Liver (tissue), 2 donors: ENCODE measurements around the gene SMAD6.

Source experiments
- TF ChIP-seq, protein P1 (sequence below): fragments of 150-350 bp; IDR thresholded peaks from 2 replicates; pipeline ENCODE4 v1.5.1; 2017; ENCODE audit warnings: improper control_type of control experiment, low read depth, low read length; ENCODE audit not compliant: missing input control
- TF ChIP-seq, protein P2 (sequence below): IDR thresholded peaks from 2 replicates; pipeline ENCODE4 v1.6.1; 2016; ENCODE audit warnings: antibody characterized with exemption
- donor health status: healthy.

DNA sequence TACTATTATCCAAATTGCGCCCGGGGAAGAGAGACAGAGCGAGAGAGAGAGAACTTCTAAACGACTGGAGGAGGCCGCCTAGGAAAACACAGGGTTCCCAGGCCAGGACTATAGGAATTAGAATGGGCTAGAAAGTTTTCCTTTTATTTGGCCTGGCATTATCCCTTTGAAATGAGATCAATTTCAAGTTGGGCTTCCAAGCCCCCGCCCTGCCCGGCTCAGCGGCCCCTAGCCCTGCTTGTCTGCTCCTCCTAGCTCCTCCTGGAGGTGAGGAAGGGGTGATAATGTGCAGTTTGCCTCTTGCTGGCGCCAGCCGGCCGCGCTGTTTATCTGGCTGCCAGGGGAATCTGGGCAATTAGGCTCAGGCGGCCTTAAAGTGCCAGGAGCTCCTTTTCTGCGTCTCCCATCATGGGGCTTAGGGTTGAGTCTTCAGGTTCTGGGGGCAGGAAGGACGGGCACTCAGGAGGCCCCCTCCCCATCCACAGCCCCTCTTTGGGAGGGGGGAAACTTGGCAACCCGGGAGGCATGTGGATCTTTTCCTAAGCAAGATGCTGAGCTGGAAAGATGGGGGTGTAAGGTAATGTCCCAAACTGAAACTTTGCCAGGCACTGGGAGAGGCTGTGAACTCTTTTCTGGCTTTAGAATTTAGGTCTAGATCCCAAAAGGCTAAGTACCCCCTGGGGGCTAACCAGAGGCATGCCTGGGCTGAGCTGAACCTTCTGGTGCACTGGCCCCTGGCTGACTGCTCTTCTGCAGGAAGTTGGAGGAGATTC, 5.5 kb downstream of the SMAD6 start:
- TF ChIP-seq, protein P1, sequence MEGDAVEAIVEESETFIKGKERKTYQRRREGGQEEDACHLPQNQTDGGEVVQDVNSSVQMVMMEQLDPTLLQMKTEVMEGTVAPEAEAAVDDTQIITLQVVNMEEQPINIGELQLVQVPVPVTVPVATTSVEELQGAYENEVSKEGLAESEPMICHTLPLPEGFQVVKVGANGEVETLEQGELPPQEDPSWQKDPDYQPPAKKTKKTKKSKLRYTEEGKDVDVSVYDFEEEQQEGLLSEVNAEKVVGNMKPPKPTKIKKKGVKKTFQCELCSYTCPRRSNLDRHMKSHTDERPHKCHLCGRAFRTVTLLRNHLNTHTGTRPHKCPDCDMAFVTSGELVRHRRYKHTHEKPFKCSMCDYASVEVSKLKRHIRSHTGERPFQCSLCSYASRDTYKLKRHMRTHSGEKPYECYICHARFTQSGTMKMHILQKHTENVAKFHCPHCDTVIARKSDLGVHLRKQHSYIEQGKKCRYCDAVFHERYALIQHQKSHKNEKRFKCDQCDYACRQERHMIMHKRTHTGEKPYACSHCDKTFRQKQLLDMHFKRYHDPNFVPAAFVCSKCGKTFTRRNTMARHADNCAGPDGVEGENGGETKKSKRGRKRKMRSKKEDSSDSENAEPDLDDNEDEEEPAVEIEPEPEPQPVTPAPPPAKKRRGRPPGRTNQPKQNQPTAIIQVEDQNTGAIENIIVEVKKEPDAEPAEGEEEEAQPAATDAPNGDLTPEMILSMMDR = no peak
- TF ChIP-seq, protein P2, sequence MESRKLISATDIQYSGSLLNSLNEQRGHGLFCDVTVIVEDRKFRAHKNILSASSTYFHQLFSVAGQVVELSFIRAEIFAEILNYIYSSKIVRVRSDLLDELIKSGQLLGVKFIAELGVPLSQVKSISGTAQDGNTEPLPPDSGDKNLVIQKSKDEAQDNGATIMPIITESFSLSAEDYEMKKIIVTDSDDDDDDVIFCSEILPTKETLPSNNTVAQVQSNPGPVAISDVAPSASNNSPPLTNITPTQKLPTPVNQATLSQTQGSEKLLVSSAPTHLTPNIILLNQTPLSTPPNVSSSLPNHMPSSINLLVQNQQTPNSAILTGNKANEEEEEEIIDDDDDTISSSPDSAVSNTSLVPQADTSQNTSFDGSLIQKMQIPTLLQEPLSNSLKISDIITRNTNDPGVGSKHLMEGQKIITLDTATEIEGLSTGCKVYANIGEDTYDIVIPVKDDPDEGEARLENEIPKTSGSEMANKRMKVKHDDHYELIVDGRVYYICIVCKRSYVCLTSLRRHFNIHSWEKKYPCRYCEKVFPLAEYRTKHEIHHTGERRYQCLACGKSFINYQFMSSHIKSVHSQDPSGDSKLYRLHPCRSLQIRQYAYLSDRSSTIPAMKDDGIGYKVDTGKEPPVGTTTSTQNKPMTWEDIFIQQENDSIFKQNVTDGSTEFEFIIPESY = no peak
